K562 (cell line): Measurements from ENCODE around the gene RBBP7. TPM values are rescaled to one million over a fixed set of nuclear protein-coding genes. Genes with fewer than 3 reads are reported as not detected.

Experiments
- ATAC-seq: fragments of 200-7000 bp; cut with Tn5 transposase; 3 replicates; pipeline ENCODE4 v1.9.1; 2020; ENCODE audit warnings: moderate library complexity
- BruUV-seq: library from RNA; stranded (reverse); fragments of 400-500 nt; replicated peaks from 2 replicates; lab custom pipeline; 2021; lab: Mats Ljungman, UMichigan
- CTCF ChIA-PET: fragments of 300-600 bp; formaldehyde crosslinking; extraction: SDS; loops from one replicate; lab custom pipeline; 2021; ENCODE audit warnings: low intra/inter-chr PET ratio; lab: Yijun Ruan, JAX
- POLR2A ChIA-PET: fragments of 300-600, 350-650 bp; sonication (Branson Sonifier 250); formaldehyde crosslinking; extraction: SDS; loops from one replicate; lab custom pipeline; 2021; ENCODE audit warnings: antibody characterized with exemption, inconsistent platforms; lab: Yijun Ruan, JAX
- DNase-seq, 4 experiments: peaks; one replicate each; pipeline versions ENCODE4 v3.0.0 to v3.0.0-alpha.2; 2011 to 2018; ENCODE audit warnings: low spot score in 3 of 4, mixed read lengths in 3 of 4; ENCODE audit errors: extremely low read depth in 1 of 4
- FAIRE-seq: peaks from 2 replicates; lab custom pipeline; 2011; peaks lifted over from hg19 to GRCh38; lab: Jason Lieb, UNC
- H2AFZ ChIP-seq: 2 replicates; pipeline ENCODE4 v1.6.0; 2011; ENCODE audit warnings: low read depth, low read length, control low read depth, inconsistent platforms
- H3K27ac ChIP-seq: fragments of 200-600 bp; 3 replicates; pipeline ENCODE4 v1.8.0; 2011; ENCODE audit warnings: low read depth, mild to moderate bottlenecking, control low read depth, inconsistent platforms, low read length, moderate library complexity, mixed read lengths; ENCODE audit errors: extremely low read depth
- H3K27me3 ChIP-seq, 2 experiments: fragments of 300-600 bp in 1 of 2; 2 replicates in 1 of 2; 3 replicates in 1 of 2; pipeline versions ENCODE4 v1.6.0 to v1.8.0; 2011; ENCODE audit warnings: inconsistent platforms in 2 of 2, low read length in 2 of 2, mild to moderate bottlenecking in 1 of 2, mixed read lengths in 1 of 2, moderate library complexity in 1 of 2; ENCODE audit not compliant: control insufficient read depth in 2 of 2, insufficient read depth in 2 of 2
- H3K36me3 ChIP-seq: fragments of 300-600 bp; 3 replicates; pipeline ENCODE4 v1.8.0; 2011; ENCODE audit warnings: mild to moderate bottlenecking, low read length, inconsistent platforms; ENCODE audit not compliant: control insufficient read depth, insufficient read depth
- H3K4me1 ChIP-seq, 2 experiments: fragments of 200-600 bp in 1 of 2; replicated peaks in 1 of 2; 2 replicates in 1 of 2; 3 replicates in 1 of 2; pipeline versions ENCODE4 v1.5.1 to v1.8.0; 2011; ENCODE audit warnings: inconsistent platforms in 2 of 2, low read length in 2 of 2, mild to moderate bottlenecking in 1 of 2, mixed read lengths in 1 of 2, moderate library complexity in 1 of 2; ENCODE audit not compliant: control insufficient read depth in 2 of 2, insufficient read depth in 2 of 2
- H3K4me2 ChIP-seq: 2 replicates; pipeline ENCODE4 v1.6.1; 2011; ENCODE audit warnings: low read length, control low read depth, inconsistent platforms, mixed read lengths; ENCODE audit not compliant: insufficient read depth
- H3K4me3 ChIP-seq: fragments of 200-600 bp; sonication (generic), shearing (Covaris generic); 2 replicates; pipeline ENCODE4 v1.5.1; 2016; ENCODE audit warnings: control low read depth, inconsistent platforms
- H3K79me2 ChIP-seq: fragments of 200-600 bp; 3 replicates; pipeline ENCODE4 v1.8.0; 2011; ENCODE audit warnings: low read length, inconsistent platforms; ENCODE audit not compliant: control insufficient read depth, insufficient read depth
- H3K9ac ChIP-seq, 2 experiments: 2 replicates each; pipeline versions ENCODE4 v1.6.0 to v1.6.1; 2011; ENCODE audit warnings: low read depth in 2 of 2, low read length in 2 of 2, control low read depth in 1 of 2, inconsistent platforms in 1 of 2, mild to moderate bottlenecking in 1 of 2, mixed read lengths in 1 of 2; ENCODE audit not compliant: insufficient read depth in 1 of 2
- H3K9me1 ChIP-seq: one replicate; pipeline ENCODE4 v1.6.0; 2011; ENCODE audit warnings: inconsistent platforms, mild to moderate bottlenecking, low read length, moderate library complexity; ENCODE audit not compliant: control insufficient read depth, insufficient read depth
- H3K9me3 ChIP-seq: replicated peaks from 2 replicates; pipeline ENCODE4 v1.5.1; 2011; ENCODE audit warnings: low read depth, low read length, inconsistent platforms; ENCODE audit not compliant: control insufficient read depth, insufficient read depth
- H4K20me1 ChIP-seq: replicated peaks from 2 replicates; pipeline ENCODE4 v1.6.1; 2011; ENCODE audit warnings: low read length, inconsistent platforms, mixed read lengths; ENCODE audit not compliant: control insufficient read depth, insufficient read depth
- ARID1B ChIP-seq: fragments of 450-650 bp; IDR thresholded peaks from 2 replicates; pipeline ENCODE4 v1.6.1; 2016; ENCODE audit warnings: antibody characterized with exemption, mild to moderate bottlenecking, inconsistent platforms
- EP400 ChIP-seq: fragments of 450-650 bp; IDR thresholded peaks from 2 replicates; pipeline ENCODE4 v1.6.1; 2017; ENCODE audit warnings: antibody characterized with exemption, mild to moderate bottlenecking, moderate library complexity
- SPI1 ChIP-seq: IDR thresholded peaks from 2 replicates; pipeline ENCODE4 v1.6.1; 2011; ENCODE audit warnings: low read depth, low read length, control low read depth, borderline replicate concordance
- WGBS: fragments of 100-300 bp; shearing (Covaris generic); methylation state at CpG from one replicate; pipeline ENCODE4 v1.1.6; 2016; ENCODE audit warnings: low coverage, mixed read lengths; ENCODE audit not compliant: insufficient coverage; ENCODE audit errors: missing lambda C conversion rate; 5-methylcytosine and 5-hydroxymethylcytosine counted together
- in situ Hi-C: fragments of 300-500 bp; cut with MboI; formaldehyde crosslinking; loops from 4 replicates; pipeline ENCODE4 v1.15.0; 2018; ENCODE audit warnings: inconsistent platforms, mixed read lengths
- intact Hi-C: fragments of 100-400 bp; cut with micrococcal nuclease; formaldehyde crosslinking; loops from 2 replicates; pipeline ENCODE4 v1.14.2; 2022
- polyA plus RNA-seq, 8 experiments: library from polyadenylated mRNA; depleted of rRNA in 4 of 8; stranded (reverse) in 5 of 8; unstranded in 3 of 8; fragments of >200 nt; fragmentation: Nextera tagmentation in 2 of 8; fragmentation: Illumina TruSeq in 1 of 8; extraction: Ambion mirVana in 2 of 8; extraction: Trizol in 1 of 8; gene quantifications; 2 replicates each; pipeline versions ENCODE4 v1.2.1 to v1.2.3, GENCODE V29; 2011 to 2014; ENCODE audit warnings: inconsistent platforms in 1 of 8, missing spikeins in 1 of 8
- total RNA-seq, 7 experiments: library from RNA; depleted of rRNA in 6 of 7; stranded (reverse); fragments of >200 nt in 6 of 7; fragmentation: Illumina TruSeq in 2 of 7; extraction: Trizol in 2 of 7; gene quantifications; 2 replicates each; pipeline versions ENCODE4 v1.2.1 to v1.2.3, GENCODE V29; 2011 to 2021; ENCODE audit warnings: low replicate concordance in 1 of 7
- TF ChIP-seq, protein P1 (sequence below), 2 experiments: fragments of 450-650 bp in 1 of 2; sonication (generic) in 1 of 2; formaldehyde crosslinking in 1 of 2; IDR thresholded peaks in 1 of 2; conservative IDR thresholded peaks in 1 of 2; 2 replicates each; pipeline versions ENCODE4 v1.6.1 to v1.8.1; 2016 to 2023; ENCODE audit warnings: mild to moderate bottlenecking in 2 of 2, moderate library complexity in 2 of 2, inconsistent platforms in 1 of 2, missing genetic modification reagents in 1 of 2
- TF ChIP-seq, protein P2 (sequence below): fragments of 250-450 bp; sonication (Bioruptor Pico); IDR thresholded peaks from 2 replicates; pipeline ENCODE4 v1.5.0; 2020; ENCODE audit warnings: mild to moderate bottlenecking, borderline replicate concordance

Gene RBBP7
- total and polyA plus RNA-seq, 9 of the 15 experiments (the other 6 are each of a cell fraction or from before 2014, with no cell fraction given): 79.0 to 364 (median 182) TPM

DNA sequence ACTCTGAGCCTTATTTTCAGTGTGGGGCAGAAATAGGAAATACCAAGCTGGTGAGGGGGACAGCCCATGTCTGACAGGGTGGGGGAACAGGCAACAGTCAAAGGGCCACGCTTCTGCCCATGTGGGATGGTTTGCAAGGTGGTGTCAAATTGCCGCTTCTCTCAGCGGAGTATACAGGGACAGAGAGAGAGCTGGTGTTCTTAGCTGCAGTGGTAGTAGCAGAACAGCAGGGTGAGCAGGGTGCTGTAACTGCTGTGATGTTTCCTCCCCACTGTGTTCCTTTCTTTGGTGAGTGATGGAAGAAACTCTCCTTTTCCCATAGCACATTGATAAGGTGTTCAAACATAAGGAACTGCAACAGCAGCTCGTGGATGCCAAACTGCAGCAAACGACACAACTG, 37.9 kb downstream of the RBBP7 start:
- Histone ChIP-seq H3K79me2 (no peaks in the 10 kb centered on the region), H3K4me2 (no peak overlapping the region), H3K27ac (no peak overlapping the region), H3K9me1 (no peaks in the 10 kb centered on the region), H3K4me1 (no peaks in the 10 kb centered on the region; a peak in 1 of 5 replicates), H3K9me3 (no peaks in the 10 kb centered on the region), H3K27me3 (no peaks in the 10 kb centered on the region), H2AFZ (no peak overlapping the region), H3K4me3 (no peak overlapping the region), H3K9ac (no peak overlapping the region)
- FAIRE-seq (no peak), ATAC-seq (no peak)
- BruUV-seq: no TSS peak
- in situ Hi-C loops: no loop called here
- POLR2A ChIA-PET: interaction anchor here (0.9 kb wide), 1 partner anchor 20 kb away, joined by 3 read pairs; no protein-coding TSS in a partner anchor
- intact Hi-C loops: no loop called here
- TF ChIP-seq EP400 (no peak), SPI1 (no peak), ARID1B (no peak)
- TF ChIP-seq, protein P1, sequence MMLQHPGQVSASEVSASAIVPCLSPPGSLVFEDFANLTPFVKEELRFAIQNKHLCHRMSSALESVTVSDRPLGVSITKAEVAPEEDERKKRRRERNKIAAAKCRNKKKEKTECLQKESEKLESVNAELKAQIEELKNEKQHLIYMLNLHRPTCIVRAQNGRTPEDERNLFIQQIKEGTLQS (IDR thresholded peaks at IDR 0.05): no peak
- TF ChIP-seq, protein P1 (CRISPR knock-in tag; conservative IDR thresholded peaks at IDR 0.05): no peak
- TF ChIP-seq, protein P2, sequence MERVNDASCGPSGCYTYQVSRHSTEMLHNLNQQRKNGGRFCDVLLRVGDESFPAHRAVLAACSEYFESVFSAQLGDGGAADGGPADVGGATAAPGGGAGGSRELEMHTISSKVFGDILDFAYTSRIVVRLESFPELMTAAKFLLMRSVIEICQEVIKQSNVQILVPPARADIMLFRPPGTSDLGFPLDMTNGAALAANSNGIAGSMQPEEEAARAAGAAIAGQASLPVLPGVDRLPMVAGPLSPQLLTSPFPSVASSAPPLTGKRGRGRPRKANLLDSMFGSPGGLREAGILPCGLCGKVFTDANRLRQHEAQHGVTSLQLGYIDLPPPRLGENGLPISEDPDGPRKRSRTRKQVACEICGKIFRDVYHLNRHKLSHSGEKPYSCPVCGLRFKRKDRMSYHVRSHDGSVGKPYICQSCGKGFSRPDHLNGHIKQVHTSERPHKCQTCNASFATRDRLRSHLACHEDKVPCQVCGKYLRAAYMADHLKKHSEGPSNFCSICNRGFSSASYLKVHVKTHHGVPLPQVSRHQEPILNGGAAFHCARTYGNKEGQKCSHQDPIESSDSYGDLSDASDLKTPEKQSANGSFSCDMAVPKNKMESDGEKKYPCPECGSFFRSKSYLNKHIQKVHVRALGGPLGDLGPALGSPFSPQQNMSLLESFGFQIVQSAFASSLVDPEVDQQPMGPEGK: no peak
- TF ChIP-seq, all 486 proteins: peak for 0
- H4K20me1 ChIP-seq: no peaks in the 10 kb centered on the region
- no peak for DNase-seq
- WGBS: 73% methylated on average over 5 of the region's 5 CpGs
- CTCF ChIA-PET: no interaction called here
- peaks cover 98% of the 10 kb centered on the region for H3K36me3 ChIP-seq
